Erythroblast (primary cell): ENCODE results near the gene MTHFD1L.

Source experiments
- GATA1 ChIP-seq: IDR thresholded peaks from 2 replicates; pipeline ENCODE4 v1.6.1; 2011; ENCODE audit warnings: low read depth, mild to moderate bottlenecking, control low read depth, low read length, moderate library complexity
- POLR2A ChIP-seq: IDR thresholded peaks from 2 replicates; pipeline ENCODE4 v1.6.1; 2011; ENCODE audit warnings: mild to moderate bottlenecking, low read length

DNA sequence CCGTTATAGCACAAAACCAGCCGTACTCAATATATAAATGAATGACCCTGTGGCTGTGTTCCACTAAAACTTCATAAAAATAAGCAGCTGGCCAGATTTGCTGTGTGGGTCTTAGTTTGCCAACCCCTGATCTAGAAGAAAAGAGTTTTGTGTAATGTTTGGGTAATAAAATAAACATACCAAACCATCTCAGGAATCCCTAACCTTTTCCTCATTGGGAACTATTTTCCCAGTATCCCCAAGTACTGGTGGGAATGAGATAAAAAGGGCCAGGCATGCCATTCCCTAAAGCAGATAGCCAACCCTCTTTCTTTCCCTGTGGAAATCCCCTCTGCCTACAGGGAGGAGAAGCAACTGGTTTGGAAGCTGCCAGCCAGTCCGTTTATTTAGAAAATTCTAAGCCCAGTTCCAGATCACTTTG lies 205.1 kb downstream of the MTHFD1L start:
- TF ChIP-seq POLR2A = no peak
- no peak for TF ChIP-seq GATA1
